ENCODE data around the gene GPR65. TPM values are rescaled to one million over a fixed set of nuclear protein-coding genes. Genes with fewer than 3 reads are reported as not detected.

GPR65 gene
- polyA plus RNA-seq, 1 of the 3 experiments (the other 2 are of a cell fraction) = under 0.01 TPM

DNA sequence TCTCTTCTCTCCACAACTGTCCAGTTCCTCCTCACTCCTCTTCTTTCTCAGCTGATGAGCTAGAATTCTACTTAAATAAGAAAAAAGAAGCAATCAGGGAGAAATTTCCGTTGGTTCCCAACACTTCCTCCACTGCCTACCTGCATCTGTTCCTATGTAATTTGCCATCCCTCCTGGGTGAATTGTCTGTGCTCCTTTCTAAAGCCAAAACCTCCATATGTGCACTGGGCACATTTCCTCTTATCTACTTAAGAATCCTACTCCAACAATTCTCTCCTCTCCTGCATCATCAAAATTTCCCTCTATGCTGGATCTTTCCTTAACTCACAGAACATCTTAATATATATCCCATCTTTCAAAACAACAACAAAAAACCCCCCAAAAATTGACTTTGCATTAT is 35.2 kb downstream of the GPR65 start:
- CTCF ChIA-PET = interaction anchor here (0.8 to 2.6 kb wide), 5 partner anchors 12 to 129 kb away, joined by 3 to 6 read pairs (median 3); no protein-coding TSS in a partner anchor
- Histone ChIP-seq H3F3A (replicated peaks; ENCODE audit: insufficient read depth) (no peaks in the 10 kb centered on the region), H3K4me1 (ENCODE audit: control insufficient read depth in 1 of 2, insufficient read depth in 2 of 2, low read depth in 1 of 2, low read length in 1 of 2) (no peaks in the 10 kb centered on the region), H3K27me3 (ENCODE audit: insufficient read depth) (no peaks in the 10 kb centered on the region), H3K27ac (ENCODE audit: low read depth in 2 of 2, low read length in 1 of 2) (no peak overlapping the region), H3K9me2 (no peaks in the 10 kb centered on the region), H3K4me3 (ENCODE audit: low read depth in 2 of 2, low read length in 1 of 2) (no peak overlapping the region), H4K20me1 (ENCODE audit: insufficient read depth) (no peaks in the 10 kb centered on the region), H3K79me2 (ENCODE audit: insufficient read depth) (no peaks in the 10 kb centered on the region), H3K36me3 (replicated peaks in 1 of 2; ENCODE audit: control insufficient read depth in 1 of 2, insufficient read depth in 2 of 2, low read length in 1 of 2) (no peaks in the 10 kb centered on the region), H3K9ac (no peak overlapping the region), H2AFZ (ENCODE audit: low read depth) (no peak overlapping the region), H3K4me2 (no peak overlapping the region), H3K9me3 (no peaks in the 10 kb centered on the region)
- no peak for TF ChIP-seq MEF2A (IDR thresholded peaks at IDR 0.05; ENCODE audit: borderline replicate concordance, low read depth)
- TF ChIP-seq SMC3 (IDR thresholded peaks at IDR 0.05; ENCODE audit: low read depth, low read length) = no peak
- no peak for DNase-seq
- WGBS (ENCODE audit: low lambda C conversion rate) = 0% methylated on average over 1 of the region's 1 CpG
- POLR2A ChIA-PET = no interaction called here

DNA sequence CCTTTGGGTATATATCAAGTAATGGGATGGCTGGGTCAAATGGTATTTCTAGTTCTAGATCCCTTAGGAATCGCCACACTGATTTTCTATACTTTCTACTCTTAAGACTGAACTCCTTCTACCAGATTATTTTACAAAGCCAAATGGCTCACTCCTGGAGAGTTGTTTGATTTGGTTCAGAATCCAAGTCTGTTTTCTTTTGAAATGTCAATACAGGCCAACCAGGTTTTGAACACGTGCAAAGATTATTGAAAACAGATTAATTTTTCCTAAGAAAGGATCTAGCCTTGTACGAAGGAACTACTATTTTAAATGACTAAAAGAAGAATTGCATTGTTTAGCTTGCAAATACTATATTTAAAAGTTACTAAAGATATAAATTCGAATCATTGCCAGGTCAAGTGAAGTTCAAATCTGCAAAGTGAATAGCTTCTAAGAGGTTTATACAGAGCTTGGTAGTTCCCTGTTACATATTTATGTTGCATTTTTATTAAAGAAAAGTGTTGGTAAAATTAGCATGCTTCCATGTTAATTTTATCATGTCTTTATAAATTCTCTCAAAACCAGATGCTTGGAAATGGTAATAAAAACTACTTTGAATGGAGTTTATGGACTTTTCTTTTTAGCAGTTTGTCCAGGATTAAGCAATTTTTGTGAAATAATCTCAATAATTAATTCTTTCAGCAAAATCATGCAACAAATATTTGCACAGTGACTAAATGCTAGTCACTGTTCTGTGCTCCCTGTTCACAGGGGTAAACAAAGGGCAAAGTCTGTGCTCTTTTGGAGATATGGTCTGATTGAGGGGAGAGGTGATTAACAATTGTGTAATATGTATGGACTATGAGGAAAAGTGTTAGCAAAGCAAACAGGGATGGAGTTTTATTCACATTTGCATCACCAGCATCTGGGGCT is 38.9 kb downstream of the GPR65 start:
- CTCF ChIA-PET = no interaction called here
- Histone ChIP-seq H3K27ac (ENCODE audit: low read depth in 2 of 2, low read length in 1 of 2) (no peak overlapping the region), H3K9ac (no peak overlapping the region), H3F3A (replicated peaks; ENCODE audit: insufficient read depth) (no peaks in the 10 kb centered on the region), H3K9me3 (no peaks in the 10 kb centered on the region), H3K4me2 (no peak overlapping the region), H3K36me3 (replicated peaks in 1 of 2; ENCODE audit: control insufficient read depth in 1 of 2, insufficient read depth in 2 of 2, low read length in 1 of 2) (no peaks in the 10 kb centered on the region), H3K4me1 (ENCODE audit: control insufficient read depth in 1 of 2, insufficient read depth in 2 of 2, low read depth in 1 of 2, low read length in 1 of 2) (no peaks in the 10 kb centered on the region), H3K4me3 (ENCODE audit: low read depth in 2 of 2, low read length in 1 of 2) (no peak overlapping the region), H3K9me2 (no peaks in the 10 kb centered on the region), H2AFZ (ENCODE audit: low read depth) (no peak overlapping the region), H3K27me3 (ENCODE audit: insufficient read depth) (no peaks in the 10 kb centered on the region), H3K79me2 (ENCODE audit: insufficient read depth) (no peaks in the 10 kb centered on the region), H4K20me1 (ENCODE audit: insufficient read depth) (no peaks in the 10 kb centered on the region)
- POLR2A ChIA-PET = no interaction called here
- no peak for DNase-seq
- 3% methylated on average over 4 of the region's 4 CpGs for WGBS (ENCODE audit: low lambda C conversion rate)
- TF ChIP-seq MXI1 (IDR thresholded peaks at IDR 0.05; ENCODE audit: low read depth, low read length) = no peak
- TF ChIP-seq, protein P1, sequence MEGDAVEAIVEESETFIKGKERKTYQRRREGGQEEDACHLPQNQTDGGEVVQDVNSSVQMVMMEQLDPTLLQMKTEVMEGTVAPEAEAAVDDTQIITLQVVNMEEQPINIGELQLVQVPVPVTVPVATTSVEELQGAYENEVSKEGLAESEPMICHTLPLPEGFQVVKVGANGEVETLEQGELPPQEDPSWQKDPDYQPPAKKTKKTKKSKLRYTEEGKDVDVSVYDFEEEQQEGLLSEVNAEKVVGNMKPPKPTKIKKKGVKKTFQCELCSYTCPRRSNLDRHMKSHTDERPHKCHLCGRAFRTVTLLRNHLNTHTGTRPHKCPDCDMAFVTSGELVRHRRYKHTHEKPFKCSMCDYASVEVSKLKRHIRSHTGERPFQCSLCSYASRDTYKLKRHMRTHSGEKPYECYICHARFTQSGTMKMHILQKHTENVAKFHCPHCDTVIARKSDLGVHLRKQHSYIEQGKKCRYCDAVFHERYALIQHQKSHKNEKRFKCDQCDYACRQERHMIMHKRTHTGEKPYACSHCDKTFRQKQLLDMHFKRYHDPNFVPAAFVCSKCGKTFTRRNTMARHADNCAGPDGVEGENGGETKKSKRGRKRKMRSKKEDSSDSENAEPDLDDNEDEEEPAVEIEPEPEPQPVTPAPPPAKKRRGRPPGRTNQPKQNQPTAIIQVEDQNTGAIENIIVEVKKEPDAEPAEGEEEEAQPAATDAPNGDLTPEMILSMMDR (IDR thresholded peaks at IDR 0.05) = no peak
- no peak for TF ChIP-seq FOXJ3 (CRISPR knock-in tag; IDR thresholded peaks at IDR 0.05)
- no peak for TF ChIP-seq POLR2AphosphoS5 (IDR thresholded peaks at IDR 0.05; ENCODE audit: low read depth, low read length)
- no peak for TF ChIP-seq CHD2 (IDR thresholded peaks at IDR 0.05; ENCODE audit: low read length, partially characterized antibody)
- TF ChIP-seq SIN3A (IDR thresholded peaks at IDR 0.05; ENCODE audit: borderline replicate concordance, low read depth, low read length) = no peak
- TF ChIP-seq FOSL2 (IDR thresholded peaks at IDR 0.05; ENCODE audit: borderline replicate concordance, low read depth) = no peak
- no peak for TF ChIP-seq RCOR1 (IDR thresholded peaks at IDR 0.05; ENCODE audit: low read length)
- TF ChIP-seq EP300 (IDR thresholded peaks at IDR 0.05; ENCODE audit: borderline replicate concordance in 1 of 2, low read depth in 1 of 2, low read length in 1 of 2) = no peak
- TF ChIP-seq, protein P2, sequence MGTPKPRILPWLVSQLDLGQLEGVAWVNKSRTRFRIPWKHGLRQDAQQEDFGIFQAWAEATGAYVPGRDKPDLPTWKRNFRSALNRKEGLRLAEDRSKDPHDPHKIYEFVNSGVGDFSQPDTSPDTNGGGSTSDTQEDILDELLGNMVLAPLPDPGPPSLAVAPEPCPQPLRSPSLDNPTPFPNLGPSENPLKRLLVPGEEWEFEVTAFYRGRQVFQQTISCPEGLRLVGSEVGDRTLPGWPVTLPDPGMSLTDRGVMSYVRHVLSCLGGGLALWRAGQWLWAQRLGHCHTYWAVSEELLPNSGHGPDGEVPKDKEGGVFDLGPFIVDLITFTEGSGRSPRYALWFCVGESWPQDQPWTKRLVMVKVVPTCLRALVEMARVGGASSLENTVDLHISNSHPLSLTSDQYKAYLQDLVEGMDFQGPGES (IDR thresholded peaks at IDR 0.05; ENCODE audit: low read depth, low read length) = no peak
- no peak for TF ChIP-seq RXRA (IDR thresholded peaks at IDR 0.05; ENCODE audit: borderline replicate concordance, low read depth)
- TF ChIP-seq, protein P3, sequence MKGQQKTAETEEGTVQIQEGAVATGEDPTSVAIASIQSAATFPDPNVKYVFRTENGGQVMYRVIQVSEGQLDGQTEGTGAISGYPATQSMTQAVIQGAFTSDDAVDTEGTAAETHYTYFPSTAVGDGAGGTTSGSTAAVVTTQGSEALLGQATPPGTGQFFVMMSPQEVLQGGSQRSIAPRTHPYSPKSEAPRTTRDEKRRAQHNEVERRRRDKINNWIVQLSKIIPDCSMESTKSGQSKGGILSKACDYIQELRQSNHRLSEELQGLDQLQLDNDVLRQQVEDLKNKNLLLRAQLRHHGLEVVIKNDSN (IDR thresholded peaks at IDR 0.05; ENCODE audit: borderline replicate concordance, low read depth) = no peak
